ENCODE results near the gene MRPL32. TPM values are rescaled to one million over a fixed set of nuclear protein-coding genes. Genes with fewer than 3 reads are reported as not detected.
A peak's percentile ranks its signal among the peaks of the same experiment; 100 is the strongest.

MRPL32 gene
- total and polyA plus RNA-seq, 8 donors, result 15.9 to 158 (median 65.3) TPM

DNA sequence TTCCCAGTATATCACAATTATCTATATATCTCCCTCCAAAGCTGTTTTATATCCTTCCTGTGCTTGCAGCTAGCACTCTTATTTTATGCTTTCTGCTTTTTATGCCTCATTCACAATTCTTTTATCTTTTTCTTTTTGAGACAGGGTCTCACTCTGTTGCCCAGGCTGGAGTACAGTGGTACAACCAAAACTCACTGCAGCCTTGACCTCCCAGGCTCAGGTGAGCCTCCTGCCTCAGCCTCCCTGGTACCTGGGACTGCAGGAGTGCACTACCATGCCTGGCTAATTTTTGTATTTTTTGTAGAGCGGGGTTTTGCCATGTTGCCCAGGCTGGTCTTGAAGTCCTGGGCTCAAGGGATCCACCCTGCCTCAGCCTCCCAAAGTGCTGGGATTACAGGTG lies 26.0 kb upstream of the MRPL32 start:
- 100% methylated on average over 1 of the region's 1 CpG for WGBS, 5 donors
- Histone ChIP-seq H3K27ac (no peak overlapping the region), H3K27me3 (no peaks in the 10 kb centered on the region), H3K9me3 (no peaks in the 10 kb centered on the region), H3K4me1 (peaks cover 9 to 32% (median 21%) of the 10 kb centered on the region in 4 donors), H3K4me3 (no peak overlapping the region), H3K36me3 (peaks cover 0 to 3% (median 0%) of the 10 kb centered on the region in 4 donors)
- intact Hi-C loops (cut with DNase I; ENCODE audit: low total_unique reads), result no loop called here
- DNase-seq, result no peak
- TF ChIP-seq POLR2AphosphoS5 (IDR thresholded peaks at IDR 0.05) (no peak), POLR2A (IDR thresholded peaks at IDR 0.05) (no peak), EP300 (IDR thresholded peaks at IDR 0.05) (no peak)
- TF ChIP-seq, protein P1, sequence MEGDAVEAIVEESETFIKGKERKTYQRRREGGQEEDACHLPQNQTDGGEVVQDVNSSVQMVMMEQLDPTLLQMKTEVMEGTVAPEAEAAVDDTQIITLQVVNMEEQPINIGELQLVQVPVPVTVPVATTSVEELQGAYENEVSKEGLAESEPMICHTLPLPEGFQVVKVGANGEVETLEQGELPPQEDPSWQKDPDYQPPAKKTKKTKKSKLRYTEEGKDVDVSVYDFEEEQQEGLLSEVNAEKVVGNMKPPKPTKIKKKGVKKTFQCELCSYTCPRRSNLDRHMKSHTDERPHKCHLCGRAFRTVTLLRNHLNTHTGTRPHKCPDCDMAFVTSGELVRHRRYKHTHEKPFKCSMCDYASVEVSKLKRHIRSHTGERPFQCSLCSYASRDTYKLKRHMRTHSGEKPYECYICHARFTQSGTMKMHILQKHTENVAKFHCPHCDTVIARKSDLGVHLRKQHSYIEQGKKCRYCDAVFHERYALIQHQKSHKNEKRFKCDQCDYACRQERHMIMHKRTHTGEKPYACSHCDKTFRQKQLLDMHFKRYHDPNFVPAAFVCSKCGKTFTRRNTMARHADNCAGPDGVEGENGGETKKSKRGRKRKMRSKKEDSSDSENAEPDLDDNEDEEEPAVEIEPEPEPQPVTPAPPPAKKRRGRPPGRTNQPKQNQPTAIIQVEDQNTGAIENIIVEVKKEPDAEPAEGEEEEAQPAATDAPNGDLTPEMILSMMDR (IDR thresholded peaks at IDR 0.05), result no peak

DNA sequence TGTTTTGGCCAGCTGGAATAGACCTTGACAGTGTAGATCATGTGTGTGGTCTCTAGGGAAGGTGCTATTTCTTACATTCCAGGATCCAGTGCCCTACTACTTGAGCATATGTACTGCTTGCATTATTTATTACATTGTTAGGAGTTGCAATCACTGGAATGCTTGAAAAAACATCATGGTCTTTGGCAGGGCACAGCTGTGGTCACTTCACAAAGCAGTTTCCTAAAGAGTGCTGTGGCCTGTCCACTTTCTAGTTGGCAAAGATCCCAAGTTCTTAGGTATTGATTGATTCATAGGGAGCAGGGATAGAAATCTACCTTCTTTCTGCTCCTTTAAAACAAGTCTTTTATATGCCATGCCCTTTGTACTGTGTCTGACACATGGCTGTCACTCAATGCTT lies 24.9 kb upstream of the MRPL32 start:
- H3K4me1 ChIP-seq, result peaks cover 9 to 37% (median 24%) of the 10 kb centered on the region in 4 donors
- TF ChIP-seq, protein P1 (IDR thresholded peaks at IDR 0.05), result no peak
- TF ChIP-seq POLR2A (IDR thresholded peaks at IDR 0.05), result no peak
- TF ChIP-seq EP300 (IDR thresholded peaks at IDR 0.05), result no peak
- no peak for TF ChIP-seq POLR2AphosphoS5 (IDR thresholded peaks at IDR 0.05)
- no peak for DNase-seq
- no peaks in the 10 kb centered on the region for H3K9me3 ChIP-seq
- H3K27me3 ChIP-seq, result no peaks in the 10 kb centered on the region
- H3K27ac ChIP-seq, result no peak overlapping the region
- H3K36me3 ChIP-seq, result peaks cover 0 to 3% (median 0%) of the 10 kb centered on the region in 4 donors
- H3K4me3 ChIP-seq, result no peak overlapping the region
- intact Hi-C loops (cut with DNase I; ENCODE audit: low total_unique reads), result no loop called here

DNA sequence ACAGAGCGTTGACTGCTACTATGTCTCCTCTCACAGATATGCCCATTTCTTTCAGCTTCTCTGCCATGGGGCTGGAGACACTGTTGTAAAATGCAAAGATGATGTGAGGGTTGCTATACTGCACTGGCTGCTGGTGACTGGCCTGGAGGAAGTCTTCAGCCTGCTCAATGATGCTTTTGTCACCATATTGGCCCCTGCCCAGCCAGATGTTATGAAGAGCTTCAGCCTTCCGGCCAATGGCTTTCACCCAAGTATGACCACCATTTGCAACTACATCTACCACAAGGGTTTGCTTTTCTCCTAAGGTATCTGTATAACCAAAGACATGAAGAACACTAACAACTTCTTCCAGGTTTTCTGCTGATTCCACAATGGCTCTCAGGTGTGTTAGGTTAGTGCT lies 21.9 kb upstream of the MRPL32 start:
- intact Hi-C loops (cut with DNase I; ENCODE audit: low total_unique reads), result no loop called here
- Histone ChIP-seq H3K27ac (no peak overlapping the region), H3K27me3 (no peaks in the 10 kb centered on the region), H3K9me3 (no peaks in the 10 kb centered on the region), H3K4me1 (peaks cover 9 to 59% (median 28%) of the 10 kb centered on the region in 4 donors), H3K4me3 (no peak overlapping the region), H3K36me3 (peaks cover 0 to 3% (median 0%) of the 10 kb centered on the region in 4 donors)
- no peak for DNase-seq
- 92 to 98% (median 93%) methylated on average over 2 of the region's 2 CpGs for WGBS, 5 donors
- TF ChIP-seq EP300 (IDR thresholded peaks at IDR 0.05), result no peak
- TF ChIP-seq POLR2AphosphoS5 (IDR thresholded peaks at IDR 0.05), result no peak
- TF ChIP-seq, protein P1 (IDR thresholded peaks at IDR 0.05), result no peak
- no peak for TF ChIP-seq POLR2A (IDR thresholded peaks at IDR 0.05)

DNA sequence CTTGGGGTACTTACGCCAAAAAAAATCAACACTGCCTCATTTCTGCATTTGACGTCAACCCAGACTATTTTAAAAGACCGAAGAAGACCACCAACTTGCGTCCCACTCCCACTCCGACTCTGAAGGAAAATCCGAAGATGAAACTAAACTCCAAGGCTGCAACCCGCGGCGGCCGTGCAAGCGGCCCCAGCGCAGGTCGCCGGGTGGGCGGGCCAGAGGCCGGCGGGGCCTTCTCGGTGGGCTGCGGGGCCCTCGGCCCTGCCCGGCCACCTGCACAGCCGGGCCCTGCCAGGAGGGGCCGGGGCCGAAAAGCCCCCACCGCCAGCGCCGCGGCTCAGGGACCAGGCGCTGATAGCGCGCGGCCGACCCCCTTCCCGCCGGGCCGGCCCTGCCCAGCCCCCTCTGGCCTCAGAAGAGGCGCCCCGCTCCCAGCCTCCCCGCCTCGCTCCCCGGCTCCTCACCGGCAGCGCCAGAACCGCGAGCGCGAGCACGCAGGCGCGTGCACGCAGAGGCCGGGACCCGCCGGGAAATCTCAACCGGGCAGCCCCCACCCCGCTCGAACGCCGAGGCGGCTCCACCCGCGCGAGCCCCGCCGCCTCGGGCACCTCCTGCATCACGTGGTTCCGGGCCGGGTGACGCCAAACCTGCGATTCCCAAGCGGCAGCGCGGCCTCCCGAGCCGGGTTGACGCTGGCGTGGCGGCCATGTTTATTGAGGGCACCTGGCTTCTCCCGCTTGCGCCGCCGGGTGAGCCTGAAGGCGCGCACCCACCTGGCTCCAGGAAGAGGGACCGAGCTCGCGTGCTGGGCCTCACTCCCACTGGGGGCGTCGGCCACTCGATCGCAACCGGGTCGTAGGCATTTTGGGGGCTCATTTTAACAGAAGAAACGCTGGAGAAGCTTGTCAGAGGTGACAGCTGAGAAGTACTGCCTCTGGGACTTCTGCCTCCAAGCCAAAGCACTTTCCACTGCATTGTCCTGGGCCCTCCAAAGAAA lies 20.4 kb upstream of the MRPL32 start, which contains the start of gene C7orf25:
TSS of gene C7orf25 (minus strand) at position 617 of the 994 bp plus-strand sequence. CDS start 1,170 bp downstream, outside the sequence.
- 0 to 1% (median 0%) methylated on average over 35 to 95 of the region's 95 CpGs for WGBS, 5 donors
- Histone ChIP-seq H3K4me3 (peak within 1 kb of the TSS; percentile 79 to 96 (median 92)), H3K9me3 (no peaks in the 10 kb centered on the region), H3K27ac (peak within 1 kb of the TSS; percentile 78 to 92 (median 89)), H3K27me3 (no peaks in the 10 kb centered on the region), H3K4me1 (peaks cover 9 to 63% (median 28%) of the 10 kb centered on the region in 4 donors), H3K36me3 (peaks cover 8 to 17% (median 13%) of the 10 kb centered on the region in 4 donors)
- TF ChIP-seq POLR2AphosphoS5 (IDR thresholded peaks at IDR 0.05) (peak; percentile 51 to 94 (median 80)), EP300 (IDR thresholded peaks at IDR 0.05) (no peak), POLR2A (IDR thresholded peaks at IDR 0.05) (peak in 1 of 4 donors; percentile 16)
- DNase-seq, result peak; percentile 97 to 99
- intact Hi-C loops (cut with DNase I; ENCODE audit: low total_unique reads), result no loop called here
